ACHN (cell line): ENCODE data around the gene LARP4.
"Not testable (repeated sequence)": the region's sequence is repeated elsewhere in the genome, so short reads cannot be mapped to it uniquely, and the experiment has no call there.

Source experiments
- DNase-seq: peaks from one replicate; pipeline ENCODE4 v3.0.0-alpha.2; 2015
- in situ Hi-C: cut with HindIII; loops from 2 replicates; pipeline ENCODE4 v1.10.0; 2017; ENCODE audit warnings: low sequenced_read_pairs, low pct_ligation_motif_present, low pct_unique_long_range_greater_than_20kb

Gene LARP4

GRCh38 chr12:50514526-50515276 lies 114.0 kb downstream of the LARP4 start:
- in situ Hi-C loops: no loop called here
- no peak for DNase-seq

- DNase-seq: no peak
- in situ Hi-C loops: no loop called here
Measured at GRCh38 chr12:50515587-50515986, 114.9 kb downstream of the LARP4 start.

- no peak for DNase-seq
- in situ Hi-C loops: no loop called here
Measured at GRCh38 chr12:50517421-50518048, 116.8 kb downstream of the LARP4 start.

GRCh38 chr12:50518090-50518489 lies 117.4 kb downstream of the LARP4 start:
- in situ Hi-C loops: no loop called here
- no peak for DNase-seq

GRCh38 chr12:50519353-50519752 lies 118.7 kb downstream of the LARP4 start:
- in situ Hi-C loops: no loop called here
- DNase-seq: no peak

- DNase-seq: no peak
- in situ Hi-C loops: no loop called here
Measured at GRCh38 chr12:50520416-50521207, 119.9 kb downstream of the LARP4 start.

GRCh38 chr12:50521781-50522180 lies 121.1 kb downstream of the LARP4 start:
- in situ Hi-C loops: not testable (repeated sequence)

GRCh38 chr12:50523772-50524171 lies 123.1 kb downstream of the LARP4 start:
- in situ Hi-C loops: no loop called here

More at GRCh38 chr12:50521781-50522180, 121.1 kb downstream of the LARP4 start:
- DNase-seq: not testable (repeated sequence)

GRCh38 chr12:50524621-50525020 lies 123.9 kb downstream of the LARP4 start:
- in situ Hi-C loops: no loop called here
- DNase-seq: no peak

More at GRCh38 chr12:50523772-50524171, 123.1 kb downstream of the LARP4 start:
- no peak for DNase-seq

GRCh38 chr12:50525422-50525821 lies 124.7 kb downstream of the LARP4 start:
- no peak for DNase-seq
- in situ Hi-C loops: no loop called here

GRCh38 chr12:50527359-50527726 lies 126.7 kb downstream of the LARP4 start:
- in situ Hi-C loops: no loop called here

GRCh38 chr12:50528800-50529199 lies 128.1 kb downstream of the LARP4 start:
- no peak for DNase-seq
- in situ Hi-C loops: no loop called here

More at GRCh38 chr12:50527359-50527726, 126.7 kb downstream of the LARP4 start:
- DNase-seq: no peak

GRCh38 chr12:50529345-50529744 lies 128.7 kb downstream of the LARP4 start:
- in situ Hi-C loops: no loop called here
- peak; percentile 35 for DNase-seq
